HEK293T (cell line): ENCODE data around the gene SRGAP2C.
"Not testable (repeated sequence)": the region's sequence is repeated elsewhere in the genome, so short reads cannot be mapped to it uniquely, and the experiment has no call there.

ENCODE experiments used
- ARNT ChIP-seq: fragments of 450-650 bp; IDR thresholded peaks from 2 replicates; pipeline ENCODE4 v1.6.1; 2017; ENCODE audit warnings: mild to moderate bottlenecking
- BHLHE40 ChIP-seq: fragments of 450-650 bp; IDR thresholded peaks from 2 replicates; pipeline ENCODE4 v1.6.1; 2016; ENCODE audit warnings: mild to moderate bottlenecking, moderate library complexity, borderline replicate concordance
- ELF4 ChIP-seq: fragments of 450-650 bp; IDR thresholded peaks from 2 replicates; pipeline ENCODE4 v1.6.1; 2017; ENCODE audit warnings: antibody characterized with exemption
- FOXA1 ChIP-seq: fragments of 450-650 bp; IDR thresholded peaks from 2 replicates; pipeline ENCODE4 v1.6.1; 2016; ENCODE audit warnings: mild to moderate bottlenecking
- HDGF ChIP-seq: fragments of 450-650 bp; IDR thresholded peaks from 2 replicates; pipeline ENCODE4 v1.6.1; 2017; ENCODE audit warnings: antibody characterized with exemption, borderline replicate concordance
- L3MBTL2 ChIP-seq: fragments of 450-650 bp; conservative IDR thresholded peaks from 2 replicates; pipeline ENCODE4 v1.6.1; 2016; ENCODE audit warnings: mild to moderate bottlenecking
- NFRKB ChIP-seq: fragments of 450-650 bp; IDR thresholded peaks from 2 replicates; pipeline ENCODE4 v1.6.1; 2016; ENCODE audit warnings: mild to moderate bottlenecking, moderate library complexity
- SP1 ChIP-seq: fragments of 450-650 bp; IDR thresholded peaks from 2 replicates; pipeline ENCODE4 v1.6.1; 2017
- SUZ12 ChIP-seq: fragments of 450-650 bp; IDR thresholded peaks from 2 replicates; pipeline ENCODE4 v1.6.1; 2016; ENCODE audit warnings: mild to moderate bottlenecking
- TARDBP ChIP-seq: fragments of 450-650 bp; IDR thresholded peaks from 2 replicates; pipeline ENCODE4 v1.6.1; 2016

- TF ChIP-seq ELF4, SUZ12, SP1, HDGF, FOXA1, NFRKB, BHLHE40, TARDBP, L3MBTL2, ARNT: not testable (repeated sequence)
These were observed 136.9 kb downstream of the SRGAP2C start for GRCh38 chr1:121321660-121322059.
